Osteoblast (primary cell): ENCODE data around the gene ZBTB21. TPM values are rescaled to one million over a fixed set of nuclear protein-coding genes. Genes with fewer than 3 reads are reported as not detected.

Experiments
- DNase-seq: peaks from one replicate; pipeline ENCODE4 v3.0.0; 2011; ENCODE audit warnings: low spot score, mixed read lengths; ENCODE audit not compliant: insufficient read length; ENCODE audit errors: missing footprints
- H2AFZ ChIP-seq: 2 replicates; pipeline ENCODE4 v1.6.0; 2011; ENCODE audit warnings: mild to moderate bottlenecking, low read length
- H3K27ac ChIP-seq: 2 replicates; pipeline ENCODE4 v1.5.1; 2011; ENCODE audit warnings: mild to moderate bottlenecking, low read depth, low read length, moderate library complexity
- H3K27me3 ChIP-seq: 2 replicates; pipeline ENCODE4 v1.6.0; 2012; ENCODE audit warnings: mild to moderate bottlenecking, control low read depth, inconsistent platforms, low read length, moderate library complexity; ENCODE audit not compliant: insufficient read depth
- H3K36me3 ChIP-seq: 2 replicates; pipeline ENCODE4 v1.5.1; 2011; ENCODE audit warnings: mild to moderate bottlenecking, low read length, control low read depth, moderate library complexity; ENCODE audit not compliant: insufficient read depth
- H3K4me1 ChIP-seq: 2 replicates; pipeline ENCODE4 v1.5.1; 2011; ENCODE audit warnings: mild to moderate bottlenecking, low read length, control low read depth, moderate library complexity; ENCODE audit not compliant: insufficient read depth
- H3K4me2 ChIP-seq: 2 replicates; pipeline ENCODE4 v1.6.0; 2011; ENCODE audit warnings: mild to moderate bottlenecking, low read length; ENCODE audit not compliant: insufficient read depth
- H3K4me3 ChIP-seq: fragments of 200-600 bp; sonication (generic); 3 replicates; pipeline ENCODE4 v1.5.1; 2012; ENCODE audit warnings: mild to moderate bottlenecking, low read length, inconsistent platforms; ENCODE audit not compliant: insufficient read depth
- H3K79me2 ChIP-seq: 2 replicates; pipeline ENCODE4 v1.6.0; 2012; ENCODE audit warnings: mild to moderate bottlenecking, low read length, control low read depth, inconsistent platforms; ENCODE audit not compliant: insufficient read depth
- H3K9me3 ChIP-seq: 2 replicates; pipeline ENCODE4 v1.5.1; 2011; ENCODE audit warnings: low read depth, low read length, control low read depth
- H4K20me1 ChIP-seq: 2 replicates; pipeline ENCODE4 v1.6.0; 2012; ENCODE audit warnings: mild to moderate bottlenecking, low read length, control low read depth; ENCODE audit not compliant: insufficient read depth
- total RNA-seq: library from RNA; depleted of rRNA; stranded (reverse); fragments of >200 nt; gene quantifications from 2 replicates; pipeline ENCODE4 v1.2.3, GENCODE V29; 2012
- TF ChIP-seq, protein P1 (sequence below): IDR thresholded peaks from 2 replicates; pipeline ENCODE4 v1.5.1; 2011; ENCODE audit warnings: mild to moderate bottlenecking, low read depth, low read length, moderate library complexity; ENCODE audit errors: extremely low read depth

Gene ZBTB21
- total RNA-seq, 1 donor, result 12.7 TPM

DNA sequence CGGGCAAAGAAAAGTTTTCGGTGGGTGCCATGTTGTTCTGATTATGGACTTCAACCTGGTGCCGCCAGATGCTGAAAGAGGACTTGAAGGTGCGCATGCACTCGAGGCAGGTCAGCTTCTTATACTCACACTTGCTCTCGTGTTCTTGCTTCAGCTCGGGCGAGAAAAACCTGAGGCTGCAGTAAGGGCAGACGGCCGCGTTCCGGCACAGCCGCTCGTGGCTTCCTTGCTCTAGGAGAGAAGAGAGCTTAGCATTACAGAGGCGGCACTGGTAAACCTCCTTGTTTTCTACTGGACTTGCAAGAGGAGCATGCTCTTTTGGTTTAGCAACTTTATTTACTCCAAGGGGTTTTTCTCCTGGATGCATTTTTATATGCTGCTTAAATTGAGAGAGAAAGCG lies 18.5 kb downstream of the ZBTB21 start:
- Histone ChIP-seq H2AFZ (no peak overlapping the region), H3K4me1 (peaks cover 15% of the 10 kb centered on the region), H3K79me2 (peaks cover under 1% of the 10 kb centered on the region), H3K27me3 (no peaks in the 10 kb centered on the region), H3K4me2 (no peak overlapping the region), H3K4me3 (no peak overlapping the region), H4K20me1 (no peaks in the 10 kb centered on the region), H3K27ac (no peak overlapping the region), H3K36me3 (peaks cover 30% of the 10 kb centered on the region), H3K9me3 (no peaks in the 10 kb centered on the region)
- TF ChIP-seq, protein P1, sequence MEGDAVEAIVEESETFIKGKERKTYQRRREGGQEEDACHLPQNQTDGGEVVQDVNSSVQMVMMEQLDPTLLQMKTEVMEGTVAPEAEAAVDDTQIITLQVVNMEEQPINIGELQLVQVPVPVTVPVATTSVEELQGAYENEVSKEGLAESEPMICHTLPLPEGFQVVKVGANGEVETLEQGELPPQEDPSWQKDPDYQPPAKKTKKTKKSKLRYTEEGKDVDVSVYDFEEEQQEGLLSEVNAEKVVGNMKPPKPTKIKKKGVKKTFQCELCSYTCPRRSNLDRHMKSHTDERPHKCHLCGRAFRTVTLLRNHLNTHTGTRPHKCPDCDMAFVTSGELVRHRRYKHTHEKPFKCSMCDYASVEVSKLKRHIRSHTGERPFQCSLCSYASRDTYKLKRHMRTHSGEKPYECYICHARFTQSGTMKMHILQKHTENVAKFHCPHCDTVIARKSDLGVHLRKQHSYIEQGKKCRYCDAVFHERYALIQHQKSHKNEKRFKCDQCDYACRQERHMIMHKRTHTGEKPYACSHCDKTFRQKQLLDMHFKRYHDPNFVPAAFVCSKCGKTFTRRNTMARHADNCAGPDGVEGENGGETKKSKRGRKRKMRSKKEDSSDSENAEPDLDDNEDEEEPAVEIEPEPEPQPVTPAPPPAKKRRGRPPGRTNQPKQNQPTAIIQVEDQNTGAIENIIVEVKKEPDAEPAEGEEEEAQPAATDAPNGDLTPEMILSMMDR, result no peak
- DNase-seq, result no peak

DNA sequence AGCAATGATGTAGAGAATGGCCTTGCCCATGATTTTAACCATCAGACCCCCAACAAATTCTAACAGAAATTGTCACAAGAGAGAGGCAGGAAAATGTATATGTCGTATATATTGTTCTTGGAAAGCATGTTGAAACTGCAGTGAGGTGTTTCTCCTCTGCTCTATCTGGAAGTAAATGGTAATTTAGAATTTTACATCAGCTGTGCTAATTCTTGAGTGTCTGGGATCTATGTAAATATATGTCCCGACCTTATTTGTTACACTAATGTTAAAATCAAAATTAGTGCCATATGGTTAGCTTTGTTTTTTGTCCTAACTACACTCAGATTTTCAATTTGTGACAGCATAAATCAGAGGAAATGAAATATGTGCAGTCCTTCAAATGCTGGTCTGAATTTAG lies 20.5 kb downstream of the ZBTB21 start:
- no peak for DNase-seq
- no peaks in the 10 kb centered on the region for H4K20me1 ChIP-seq
- TF ChIP-seq, protein P1, result no peak
- H3K4me3 ChIP-seq, result no peak overlapping the region
- H3K9me3 ChIP-seq, result no peaks in the 10 kb centered on the region
- no peak overlapping the region for H2AFZ ChIP-seq
- no peak overlapping the region for H3K4me2 ChIP-seq
- peaks cover 26% of the 10 kb centered on the region for H3K36me3 ChIP-seq
- no peaks in the 10 kb centered on the region for H3K79me2 ChIP-seq
- H3K27ac ChIP-seq, result no peak overlapping the region
- no peaks in the 10 kb centered on the region for H3K27me3 ChIP-seq
- H3K4me1 ChIP-seq, result peaks cover 15% of the 10 kb centered on the region

DNA sequence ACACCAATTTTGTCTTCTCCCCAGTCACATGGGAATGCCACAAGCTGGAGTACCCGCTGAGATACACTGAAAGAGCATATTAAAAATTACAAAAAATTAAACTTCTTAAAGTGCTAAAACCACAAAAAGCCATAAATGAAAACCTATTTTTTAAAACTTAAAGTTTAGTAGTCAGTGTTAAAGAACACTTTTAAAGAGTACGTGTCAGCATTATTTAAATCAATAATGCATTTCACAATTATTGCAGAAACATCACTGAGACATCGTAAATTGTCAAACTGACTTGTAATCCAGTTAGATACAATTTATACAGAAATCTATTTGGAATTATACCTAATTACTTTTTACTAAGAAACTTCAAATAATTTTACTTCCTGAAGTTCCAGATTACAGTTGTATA lies 22.9 kb downstream of the ZBTB21 start:
- no peaks in the 10 kb centered on the region for H3K79me2 ChIP-seq
- H3K4me2 ChIP-seq, result no peak overlapping the region
- no peak overlapping the region for H2AFZ ChIP-seq
- peaks cover 17% of the 10 kb centered on the region for H3K36me3 ChIP-seq
- DNase-seq, result no peak
- H3K4me1 ChIP-seq, result no peaks in the 10 kb centered on the region
- H3K4me3 ChIP-seq, result no peak overlapping the region
- H4K20me1 ChIP-seq, result no peaks in the 10 kb centered on the region
- no peaks in the 10 kb centered on the region for H3K9me3 ChIP-seq
- no peaks in the 10 kb centered on the region for H3K27me3 ChIP-seq
- no peak overlapping the region for H3K27ac ChIP-seq
- TF ChIP-seq, protein P1, result no peak

DNA sequence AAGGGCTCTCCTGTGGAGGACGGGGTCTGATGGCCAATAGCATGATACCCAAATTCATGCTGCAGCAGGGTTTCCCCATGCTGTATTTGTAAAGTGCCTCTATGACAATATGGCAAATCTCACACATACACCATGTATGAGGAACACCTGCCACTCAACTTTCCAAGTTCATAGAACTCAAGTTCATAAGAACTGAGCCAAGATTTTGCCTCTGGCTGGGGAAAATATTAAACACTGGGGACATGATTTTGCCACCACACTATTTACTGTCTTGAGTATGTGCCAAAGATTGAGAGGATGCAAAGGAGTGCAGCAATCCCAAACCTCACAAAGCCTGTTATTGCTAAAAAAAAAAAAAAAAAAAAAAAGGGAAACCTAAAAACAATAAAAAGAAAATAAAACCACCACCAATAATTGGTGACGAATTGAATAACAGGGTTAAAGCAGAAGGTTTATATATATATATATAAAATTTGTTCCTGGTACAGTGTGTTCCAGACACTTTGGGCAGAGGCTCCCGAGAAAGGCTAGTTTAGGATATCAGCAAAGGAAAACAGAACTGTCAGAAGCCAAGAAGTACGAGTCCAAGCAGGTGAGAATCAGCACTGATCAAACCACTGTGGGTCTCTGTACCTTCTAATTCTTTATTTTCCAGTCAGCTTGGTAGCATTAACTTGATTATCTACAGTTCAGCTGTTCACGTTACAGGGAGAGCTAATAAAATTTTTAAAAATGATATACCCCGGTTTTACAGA lies 24.3 kb downstream of the ZBTB21 start:
- Histone ChIP-seq H3K4me1 (no peaks in the 10 kb centered on the region), H3K36me3 (peaks cover 3% of the 10 kb centered on the region), H3K9me3 (no peaks in the 10 kb centered on the region), H3K4me2 (no peak overlapping the region), H4K20me1 (no peaks in the 10 kb centered on the region), H3K27me3 (no peaks in the 10 kb centered on the region), H3K79me2 (no peaks in the 10 kb centered on the region), H3K27ac (no peak overlapping the region), H2AFZ (no peak overlapping the region), H3K4me3 (no peak overlapping the region)
- no peak for DNase-seq
- TF ChIP-seq, protein P1, result no peak
